Tibial artery (tissue), 4 donors: Measurements from ENCODE around the gene TBC1D24.

Source experiments
- DNase-seq, 2 donors: peaks; one replicate each; pipeline ENCODE4 v3.0.0-alpha.2; 2019
- H3K27ac ChIP-seq, 2 donors: fragments of 200-600 bp; sonication (generic) in 1 of 2; 1 replicate in 1 of 2; 2 replicates in 1 of 2; pipeline ENCODE4 v1.5.1; 2018 to 2019; ENCODE audit warnings: mild to moderate bottlenecking in 1 of 2
- H3K27me3 ChIP-seq, 2 donors: fragments of 200-600 bp; sonication (generic) in 1 of 2; one replicate each; pipeline versions ENCODE4 v1.5.1 to v1.6.0; 2016 to 2019
- H3K36me3 ChIP-seq, 3 donors: fragments of 200-600 bp; sonication (generic) in 2 of 3; one replicate each; pipeline ENCODE4 v1.5.1; 2016 to 2019; ENCODE audit warnings: mild to moderate bottlenecking in 2 of 3
- H3K4me1 ChIP-seq, 4 donors: fragments of 200-600 bp; sonication (generic) in 2 of 4; 1 replicate in 3 of 4; 2 replicates in 1 of 4; pipeline ENCODE4 v1.5.1; 2016 to 2019
- H3K4me3 ChIP-seq, 2 donors: fragments of 200-600 bp; sonication (generic) in 1 of 2; 1 replicate in 1 of 2; 2 replicates in 1 of 2; pipeline ENCODE4 v1.5.1; 2018 to 2019; ENCODE audit warnings: mild to moderate bottlenecking in 2 of 2
- H3K9me3 ChIP-seq, 3 donors: fragments of 200-600 bp; sonication (generic) in 1 of 3; one replicate each; pipeline ENCODE4 v1.5.1; 2016 to 2019
- CTCF ChIP-seq, 2 experiments: fragments of 200-600 bp in 1 of 2; fragments of 450-650 bp in 1 of 2; IDR thresholded peaks; one replicate each; pipeline ENCODE4 v1.5.1; 2017 to 2019; ENCODE audit warnings: antibody characterized with exemption in 2 of 2, mild to moderate bottlenecking in 1 of 2, moderate library complexity in 1 of 2
- intact Hi-C: fragments of 100-400 bp; cut with DNase I; formaldehyde crosslinking; loops from one replicate; pipeline ENCODE4 v1.15.0; 2023; ENCODE audit warnings: low total_unique reads

The TBC1D24 gene

GRCh38 chr16:2452650-2453049 is 22.3 kb upstream of the TBC1D24 start:
- Histone ChIP-seq H3K27ac (no peak overlapping the region), H3K4me1 (no peaks in the 10 kb centered on the region), H3K27me3 (no peaks in the 10 kb centered on the region), H3K9me3 (no peaks in the 10 kb centered on the region), H3K36me3 (peaks cover 0 to 75% (median 0%) of the 10 kb centered on the region in 3 donors), H3K4me3 (no peak overlapping the region)
- no peak for TF ChIP-seq CTCF (IDR thresholded peaks at IDR 0.05)
- DNase-seq, result no peak
- intact Hi-C loops, result no loop called here

GRCh38 chr16:2455081-2455845 is 19.7 kb upstream of the TBC1D24 start:
- intact Hi-C loops, result no loop called here
- no peaks in the 10 kb centered on the region for H3K9me3 ChIP-seq
- TF ChIP-seq CTCF (IDR thresholded peaks at IDR 0.05), result no peak
- H3K36me3 ChIP-seq, result peaks cover 0 to 52% (median 0%) of the 10 kb centered on the region in 3 donors
- DNase-seq, result no peak
- H3K4me3 ChIP-seq, result no peak overlapping the region
- H3K27ac ChIP-seq, result no peak overlapping the region
- H3K4me1 ChIP-seq, result peaks cover 2 to 11% (median 9%) of the 10 kb centered on the region in 4 donors
- no peaks in the 10 kb centered on the region for H3K27me3 ChIP-seq

DNA sequence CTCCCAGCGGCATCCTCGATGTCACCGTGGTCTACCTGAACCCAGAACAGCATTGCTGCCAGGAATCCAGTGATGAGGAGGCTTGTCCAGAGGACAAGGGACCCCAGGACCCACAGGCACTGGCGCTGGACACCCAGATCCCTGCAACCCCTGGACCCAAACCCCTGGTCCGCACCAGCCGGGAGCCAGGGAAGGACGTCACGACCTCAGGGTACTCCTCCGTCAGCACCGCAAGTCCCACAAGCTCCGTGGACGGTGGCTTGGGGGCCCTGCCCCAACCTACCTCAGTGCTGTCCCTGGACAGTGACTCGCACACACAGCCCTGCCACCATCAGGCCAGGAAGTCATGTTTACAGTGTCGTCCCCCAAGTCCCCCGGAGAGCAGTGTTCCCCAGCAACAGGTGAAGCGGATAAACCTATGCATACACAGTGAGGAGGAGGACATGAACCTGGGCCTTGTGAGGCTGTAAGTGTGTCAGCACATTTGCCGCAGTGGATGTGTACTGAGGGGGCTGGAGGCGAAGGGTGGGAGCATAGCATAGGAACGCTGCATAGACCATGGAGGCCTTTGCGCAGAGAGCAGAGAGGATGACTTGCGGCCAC is 18.3 kb upstream of the TBC1D24 start:
- peaks cover 0 to 42% (median 0%) of the 10 kb centered on the region in 3 donors for H3K36me3 ChIP-seq
- DNase-seq, result no peak
- H3K4me3 ChIP-seq, result no peak overlapping the region
- intact Hi-C loops, result no loop called here
- no peaks in the 10 kb centered on the region for H3K9me3 ChIP-seq
- peaks cover 4 to 15% (median 12%) of the 10 kb centered on the region in 4 donors for H3K4me1 ChIP-seq
- H3K27me3 ChIP-seq, result no peaks in the 10 kb centered on the region
- no peak overlapping the region for H3K27ac ChIP-seq
- TF ChIP-seq CTCF (IDR thresholded peaks at IDR 0.05), result no peak

DNA sequence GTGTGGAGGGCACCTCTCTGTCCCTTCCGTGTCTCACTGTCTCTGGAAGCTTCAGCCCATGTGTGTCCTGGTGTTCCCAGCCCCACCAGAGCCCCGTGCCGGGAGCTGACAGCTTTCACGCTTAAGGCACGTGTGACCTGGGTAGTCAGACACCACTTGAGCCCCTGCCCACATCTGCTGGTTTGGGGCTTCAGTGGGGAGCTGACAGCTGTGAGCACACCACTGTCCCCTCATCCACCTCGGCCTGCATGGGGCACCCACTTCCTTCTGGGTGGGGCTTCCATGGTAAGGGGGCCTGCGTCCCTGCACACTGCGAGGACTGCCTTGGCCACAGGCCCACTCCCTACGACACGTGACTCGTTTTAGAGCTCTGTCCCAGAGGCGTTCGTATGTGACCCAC is 17.7 kb upstream of the TBC1D24 start:
- H3K4me3 ChIP-seq, result no peak overlapping the region
- no peaks in the 10 kb centered on the region for H3K9me3 ChIP-seq
- H3K27ac ChIP-seq, result no peak overlapping the region
- no peaks in the 10 kb centered on the region for H3K27me3 ChIP-seq
- TF ChIP-seq CTCF (IDR thresholded peaks at IDR 0.05), result no peak
- peaks cover 0 to 36% (median 0%) of the 10 kb centered on the region in 3 donors for H3K36me3 ChIP-seq
- DNase-seq, result no peak
- intact Hi-C loops, result no loop called here
- H3K4me1 ChIP-seq, result peaks cover 4 to 15% (median 12%) of the 10 kb centered on the region in 4 donors

DNA sequence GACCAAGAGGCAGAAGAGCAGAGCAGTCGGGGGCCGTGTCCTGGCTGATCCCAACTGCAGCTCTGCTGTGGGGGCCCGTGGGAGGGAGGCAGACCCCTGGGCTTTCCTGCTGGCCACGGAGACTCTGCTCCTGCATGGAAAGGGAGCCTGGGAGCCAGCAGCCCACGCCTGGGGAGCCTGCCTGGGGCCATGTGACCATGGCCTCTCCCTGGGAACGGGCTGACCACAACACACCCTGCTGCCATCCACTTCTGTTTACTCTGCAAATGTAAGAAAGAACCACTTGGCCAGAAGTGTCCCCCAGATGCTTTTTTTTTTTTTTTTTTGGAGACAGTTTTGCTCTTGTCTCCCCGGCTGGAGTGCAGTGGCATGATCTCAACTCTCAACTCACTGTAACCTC is 17.0 kb upstream of the TBC1D24 start:
- Histone ChIP-seq H3K4me3 (no peak overlapping the region), H3K4me1 (peaks cover 4 to 15% (median 12%) of the 10 kb centered on the region in 4 donors), H3K27me3 (no peaks in the 10 kb centered on the region), H3K9me3 (no peaks in the 10 kb centered on the region), H3K27ac (no peak overlapping the region), H3K36me3 (peaks cover 0 to 36% (median 0%) of the 10 kb centered on the region in 3 donors)
- intact Hi-C loops, result no loop called here
- no peak for DNase-seq
- no peak for TF ChIP-seq CTCF (IDR thresholded peaks at IDR 0.05)
